Limb (tissue), 2 donors: ENCODE results near the gene PYHIN1.

Experiments used
- DNase-seq, 2 donors: peaks; one replicate each; pipeline ENCODE4 v3.0.0-alpha.2; 2016; ENCODE audit errors: extremely low spot score in 2 of 2

PYHIN1 gene

DNA sequence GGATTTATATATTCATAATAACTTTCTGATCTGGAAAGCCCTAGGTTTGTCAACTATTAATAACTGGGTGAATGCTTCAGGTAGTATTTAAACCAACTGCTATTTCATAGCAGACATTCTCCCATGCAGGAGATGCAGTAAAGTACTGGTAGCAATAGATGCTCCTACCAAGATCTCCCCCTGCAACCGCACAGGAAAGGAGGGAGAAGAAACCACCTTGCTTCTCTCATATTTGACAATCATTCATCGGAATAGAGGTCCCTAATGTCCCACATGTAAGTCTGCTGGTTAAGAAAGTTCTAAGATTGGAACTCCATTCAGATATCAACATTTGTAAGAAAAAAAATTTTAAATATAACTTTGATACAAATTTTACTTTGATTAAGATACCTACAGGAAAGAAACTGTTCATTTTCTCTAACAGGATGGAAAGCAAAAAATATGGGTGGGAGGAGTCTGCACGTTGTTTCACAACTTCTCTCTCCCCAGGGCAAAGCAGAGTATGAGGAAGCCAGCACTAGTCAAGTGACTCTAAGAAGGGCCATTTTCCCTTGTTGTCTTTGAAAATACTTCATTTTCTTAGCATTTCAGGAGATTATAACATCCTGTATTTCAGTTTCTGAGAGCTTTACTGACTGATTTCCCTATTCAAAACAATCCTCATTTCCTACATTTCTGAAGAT is at the start of gene PYHIN1:
Gene PYHIN1 (plus strand): TSS at position 498 of the 683 bp plus-strand sequence. CDS start 5,359 bp downstream, outside the sequence.
- no peak for DNase-seq

- no peak for DNase-seq
Observed at GRCh38 chr1:158893654-158894053, 37.7 kb upstream of the PYHIN1 start.

DNA sequence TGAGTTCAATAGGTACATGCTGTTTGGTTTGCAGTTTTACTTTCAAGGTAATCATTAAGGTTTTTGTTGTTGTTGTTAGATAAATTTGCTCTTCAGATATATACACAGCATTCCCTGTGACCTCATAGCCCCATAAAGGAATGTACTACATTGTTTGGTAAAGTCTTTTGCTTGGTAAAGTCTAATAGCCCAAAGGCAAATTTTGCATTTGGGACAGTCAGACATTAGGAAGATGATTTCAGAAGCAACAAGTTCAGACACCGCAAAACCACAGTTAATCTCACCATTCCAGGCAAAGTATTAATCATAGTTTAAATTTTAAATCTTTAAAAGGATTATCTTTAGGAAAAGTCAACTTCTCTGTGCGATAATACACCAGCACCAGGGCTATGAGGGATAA is 32.6 kb upstream of the PYHIN1 start:
- no peak for DNase-seq

GRCh38 chr1:158901623-158902022 is 29.7 kb upstream of the PYHIN1 start:
- DNase-seq, result no peak

DNA sequence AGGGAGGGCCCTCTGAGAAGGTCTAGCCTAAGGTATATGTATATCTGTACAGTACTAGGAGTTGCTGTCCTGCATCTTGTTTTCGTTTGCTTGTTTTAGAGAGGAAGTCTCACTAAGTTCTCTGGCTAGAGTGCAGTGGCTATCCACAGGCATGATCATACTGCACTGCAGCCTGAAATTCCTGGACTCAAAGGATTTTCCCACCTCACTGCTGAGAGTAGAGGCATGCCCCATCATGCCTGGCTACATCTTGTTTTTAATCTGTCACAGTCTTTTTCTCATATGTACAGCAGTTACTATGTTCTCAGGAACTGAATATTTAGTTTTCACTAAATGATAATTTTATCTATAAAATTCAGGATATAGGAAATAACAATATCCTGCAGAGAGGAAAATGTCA is 15.3 kb upstream of the PYHIN1 start:
- no peak for DNase-seq

DNA sequence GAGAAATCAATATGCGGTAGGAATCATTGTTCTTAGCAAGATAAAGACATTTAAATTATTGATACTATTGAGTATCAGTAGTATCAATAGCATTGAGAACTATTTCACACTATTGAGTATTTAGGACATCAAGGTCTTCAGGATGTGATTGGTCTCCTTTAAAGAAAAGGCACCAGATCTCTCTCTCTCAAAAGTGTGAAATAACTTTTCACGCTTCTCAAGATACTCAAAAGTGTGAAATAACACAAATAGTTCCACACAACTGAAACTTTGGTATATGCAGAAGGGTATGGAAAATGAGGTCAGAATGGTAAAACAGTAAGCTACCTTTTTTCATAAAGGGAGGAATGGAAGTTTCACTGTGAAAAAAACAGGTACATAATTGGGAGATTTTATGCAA is 6.7 kb upstream of the PYHIN1 start:
- DNase-seq, result no peak

GRCh38 chr1:158930504-158930903 is 848 bp upstream of the PYHIN1 start:
- no peak for DNase-seq

GRCh38 chr1:158932171-158932570 is 819 bp downstream of the PYHIN1 start:
- no peak for DNase-seq

GRCh38 chr1:158933621-158934020 is 2.3 kb downstream of the PYHIN1 start:
- no peak for DNase-seq

- no peak for DNase-seq
Observed at GRCh38 chr1:158939180-158939579, 7.8 kb downstream of the PYHIN1 start.

GRCh38 chr1:158941317-158941716 is 10.0 kb downstream of the PYHIN1 start:
- DNase-seq, result no peak

DNA sequence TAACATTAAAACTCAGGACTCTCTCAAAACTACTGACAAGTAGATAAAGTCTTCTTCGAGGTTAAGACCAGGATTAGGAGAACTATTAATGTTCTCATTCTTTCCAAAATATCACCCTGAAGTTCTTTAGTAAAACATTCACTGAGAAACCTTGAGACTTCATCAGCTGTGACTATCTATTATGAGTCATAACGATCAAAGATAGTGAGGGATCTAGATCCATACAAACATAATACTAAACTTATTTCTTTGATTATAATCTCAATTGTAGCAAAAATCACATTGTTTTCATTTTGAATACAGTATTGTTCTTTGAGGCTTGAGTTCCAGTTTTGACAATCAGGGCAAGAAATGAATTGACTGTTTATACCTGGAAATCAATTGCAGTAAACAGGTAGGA is 11.1 kb downstream of the PYHIN1 start:
- DNase-seq, result no peak

- DNase-seq, result no peak
Observed at GRCh38 chr1:158943059-158943458, 11.7 kb downstream of the PYHIN1 start.

DNA sequence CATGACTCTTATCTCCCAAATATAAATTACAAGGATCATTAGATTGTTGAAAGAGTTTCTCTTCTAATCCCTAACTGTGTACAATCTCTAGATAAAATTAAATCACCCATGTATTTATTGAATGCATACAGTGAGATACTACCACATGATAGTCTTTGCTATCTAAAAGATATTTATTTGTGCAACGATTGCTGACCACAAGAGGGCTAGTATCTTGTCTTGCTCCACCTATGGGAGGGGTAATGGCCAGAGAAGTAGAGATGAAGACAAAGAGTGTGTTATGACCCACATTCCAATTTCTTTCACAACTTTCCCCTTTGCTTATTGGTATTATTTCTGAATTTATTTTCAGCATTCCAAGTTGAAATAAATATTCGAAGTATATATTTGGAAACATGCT is 13.7 kb downstream of the PYHIN1 start:
- DNase-seq, result no peak

DNA sequence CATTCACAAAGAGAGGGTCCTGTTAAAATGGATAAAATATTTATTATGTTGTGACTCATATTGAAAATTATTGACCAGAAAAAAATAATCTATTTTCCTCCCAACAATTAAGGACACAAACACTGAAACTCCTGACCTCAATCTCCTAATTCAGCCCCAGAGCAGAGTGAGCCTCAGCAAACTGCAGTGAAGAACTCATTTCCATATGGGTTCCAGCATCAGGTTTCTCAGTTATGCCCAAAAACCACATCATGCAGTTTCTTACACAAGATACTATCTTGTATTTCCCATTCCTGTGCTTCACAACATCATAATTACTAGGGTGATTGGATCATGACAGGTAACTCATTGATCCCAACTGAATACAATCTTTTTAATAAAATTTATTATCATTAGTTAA is 15.4 kb downstream of the PYHIN1 start:
- DNase-seq, result no peak

- no peak for DNase-seq
Observed at GRCh38 chr1:158951956-158952355, 20.6 kb downstream of the PYHIN1 start.

GRCh38 chr1:158952416-158952815 is 21.1 kb downstream of the PYHIN1 start:
- DNase-seq, result no peak

DNA sequence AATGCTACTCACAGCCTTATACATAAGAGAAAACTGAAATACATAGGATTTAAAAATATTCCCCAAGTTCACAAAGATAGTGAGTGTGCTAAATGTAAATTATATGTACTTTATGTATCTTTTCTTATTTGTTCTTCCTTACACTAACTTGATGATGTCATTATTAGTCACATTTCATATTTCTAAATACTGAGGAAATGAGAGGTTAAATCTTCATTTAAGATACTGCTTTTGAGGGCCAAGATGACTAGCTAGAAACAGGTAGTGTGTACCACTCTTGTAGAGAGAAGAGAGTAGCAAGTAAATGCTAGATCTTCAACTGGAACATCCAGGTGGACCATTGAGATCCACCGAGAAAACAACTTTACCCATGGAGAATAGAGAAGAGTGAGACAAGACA is 29.8 kb downstream of the PYHIN1 start:
- no peak for DNase-seq

DNA sequence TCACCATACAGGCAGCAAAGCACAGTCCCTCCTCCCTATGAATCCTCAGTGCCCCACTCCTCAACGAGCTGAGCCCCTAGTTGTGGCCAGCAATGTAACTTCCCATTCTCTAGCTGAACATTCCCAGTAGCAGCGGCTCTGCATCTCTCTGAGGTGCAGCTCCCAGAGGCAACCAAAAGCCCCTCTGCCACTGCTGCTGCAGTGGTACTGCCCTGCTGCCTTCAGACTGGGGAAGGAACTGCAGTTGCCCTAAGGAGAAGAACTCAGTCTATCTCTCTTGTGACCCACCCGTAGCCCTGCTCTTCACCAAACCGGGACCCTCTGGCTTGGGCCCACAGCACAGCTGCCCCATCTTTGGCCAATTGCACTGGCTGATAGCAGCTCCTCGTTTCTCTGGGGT is 31.6 kb downstream of the PYHIN1 start:
- no peak for DNase-seq

DNA sequence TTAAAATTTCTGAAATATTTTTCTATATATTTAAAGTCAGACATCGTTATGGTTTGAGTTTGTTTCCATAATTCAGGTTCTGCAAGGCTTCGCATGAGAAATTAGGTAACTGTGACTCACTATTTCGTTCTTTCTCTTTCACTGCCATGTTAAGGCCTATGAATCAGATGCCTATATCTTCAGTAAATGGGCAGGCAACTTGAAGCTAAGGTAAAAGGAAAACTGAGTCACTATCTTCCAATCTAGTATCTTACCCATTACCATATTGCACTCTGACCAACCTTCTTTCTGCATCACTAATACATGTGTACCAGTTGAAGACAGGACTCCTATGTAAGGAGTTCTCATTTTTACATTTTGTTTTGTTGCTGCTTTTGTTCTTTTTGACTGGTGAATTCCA is 37.8 kb downstream of the PYHIN1 start:
- no peak for DNase-seq

GRCh38 chr1:158969855-158970254 is 38.5 kb downstream of the PYHIN1 start:
- no peak for DNase-seq

- DNase-seq, result no peak
Observed at GRCh38 chr1:158972841-158973240, 41.5 kb downstream of the PYHIN1 start.

DNA sequence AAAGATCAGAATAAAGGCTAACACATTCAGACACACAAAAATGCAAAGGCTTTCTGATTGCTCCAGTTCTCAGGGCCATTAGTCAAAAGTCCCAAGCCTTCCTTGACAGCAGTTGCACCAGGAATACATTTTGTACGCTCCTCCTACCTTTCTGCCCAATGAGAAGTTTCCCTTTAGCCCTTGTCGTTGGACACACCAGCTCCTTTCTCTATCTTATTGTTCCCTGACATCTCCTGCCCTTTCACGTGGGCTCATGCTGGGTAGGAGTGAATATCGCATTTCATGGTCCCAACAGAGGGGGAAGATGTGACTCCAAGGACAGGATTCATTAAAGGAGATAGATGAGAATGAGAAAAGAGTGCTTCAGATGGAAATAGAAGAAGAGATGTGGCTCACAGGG is 44.9 kb downstream of the PYHIN1 start:
- no peak for DNase-seq

- no peak for DNase-seq
Observed at GRCh38 chr1:158978730-158979129, 47.4 kb downstream of the PYHIN1 start.
